ENCODE measurements around the gene NFKBIZ.
"Not testable (repeated sequence)": the region's sequence is repeated elsewhere in the genome, so short reads cannot be mapped to it uniquely, and the experiment has no call there.

Gene NFKBIZ

GRCh38 chr3:101873619-101874018, 24.3 kb downstream of the NFKBIZ start:
- Histone ChIP-seq H3K4me1 (ENCODE audit: control insufficient read depth, insufficient read depth, low read length) (no peaks in the 10 kb centered on the region), H3K27me3 (ENCODE audit: control insufficient read depth, insufficient read depth, low read length) (no peaks in the 10 kb centered on the region), H3K36me3 (ENCODE audit: control insufficient read depth, insufficient read depth, low read length) (no peaks in the 10 kb centered on the region), H3K4me3 (ENCODE audit: low read length) (no peak overlapping the region), H3K27ac (ENCODE audit: low read depth, low read length) (no peak overlapping the region), H3K9ac (ENCODE audit: low read length) (no peak overlapping the region)

- Histone ChIP-seq H3K9ac (ENCODE audit: low read length) (no peak overlapping the region), H3K4me3 (ENCODE audit: low read length) (no peak overlapping the region), H3K4me1 (ENCODE audit: control insufficient read depth, insufficient read depth, low read length) (no peaks in the 10 kb centered on the region), H3K27me3 (ENCODE audit: control insufficient read depth, insufficient read depth, low read length) (no peaks in the 10 kb centered on the region), H3K27ac (ENCODE audit: low read depth, low read length) (no peak overlapping the region), H3K36me3 (ENCODE audit: control insufficient read depth, insufficient read depth, low read length) (no peaks in the 10 kb centered on the region)
Measured at GRCh38 chr3:101876142-101876541, 26.8 kb downstream of the NFKBIZ start.

- Histone ChIP-seq H3K27ac (ENCODE audit: low read depth, low read length) (no peak overlapping the region), H3K27me3 (ENCODE audit: control insufficient read depth, insufficient read depth, low read length) (no peaks in the 10 kb centered on the region)
Measured at GRCh38 chr3:101878589-101878988, 29.3 kb downstream of the NFKBIZ start.

GRCh38 chr3:101879102-101879501, 29.8 kb downstream of the NFKBIZ start:
- H3K36me3 ChIP-seq (ENCODE audit: control insufficient read depth, insufficient read depth, low read length) = no peaks in the 10 kb centered on the region
- no peak overlapping the region for H3K9ac ChIP-seq (ENCODE audit: low read length)
- no peaks in the 10 kb centered on the region for H3K27me3 ChIP-seq (ENCODE audit: control insufficient read depth, insufficient read depth, low read length)
- no peaks in the 10 kb centered on the region for H3K4me1 ChIP-seq (ENCODE audit: control insufficient read depth, insufficient read depth, low read length)
- H3K4me3 ChIP-seq (ENCODE audit: low read length) = no peak overlapping the region
- no peak overlapping the region for H3K27ac ChIP-seq (ENCODE audit: low read depth, low read length)

More at GRCh38 chr3:101878589-101878988, 29.3 kb downstream of the NFKBIZ start:
- Histone ChIP-seq H3K36me3 (ENCODE audit: control insufficient read depth, insufficient read depth, low read length) (no peaks in the 10 kb centered on the region), H3K9ac (ENCODE audit: low read length) (no peak overlapping the region), H3K4me3 (ENCODE audit: low read length) (no peak overlapping the region), H3K4me1 (ENCODE audit: control insufficient read depth, insufficient read depth, low read length) (no peaks in the 10 kb centered on the region)

- Histone ChIP-seq H3K4me3 (ENCODE audit: low read length) (no peak overlapping the region), H3K27ac (ENCODE audit: low read depth, low read length) (no peak overlapping the region), H3K4me1 (ENCODE audit: control insufficient read depth, insufficient read depth, low read length) (no peaks in the 10 kb centered on the region), H3K36me3 (ENCODE audit: control insufficient read depth, insufficient read depth, low read length) (no peaks in the 10 kb centered on the region), H3K27me3 (ENCODE audit: control insufficient read depth, insufficient read depth, low read length) (no peaks in the 10 kb centered on the region), H3K9ac (ENCODE audit: low read length) (no peak overlapping the region)
Measured at GRCh38 chr3:101879623-101880284, 30.4 kb downstream of the NFKBIZ start.

GRCh38 chr3:101884776-101885175, 35.5 kb downstream of the NFKBIZ start:
- peaks cover 7% of the 10 kb centered on the region for H3K4me1 ChIP-seq (ENCODE audit: control insufficient read depth, insufficient read depth, low read length)
- no peaks in the 10 kb centered on the region for H3K36me3 ChIP-seq (ENCODE audit: control insufficient read depth, insufficient read depth, low read length)
- no peaks in the 10 kb centered on the region for H3K27me3 ChIP-seq (ENCODE audit: control insufficient read depth, insufficient read depth, low read length)
- no peak overlapping the region for H3K4me3 ChIP-seq (ENCODE audit: low read length)
- no peak overlapping the region for H3K9ac ChIP-seq (ENCODE audit: low read length)
- no peak overlapping the region for H3K27ac ChIP-seq (ENCODE audit: low read depth, low read length)

- not testable (repeated sequence) for H3K9ac ChIP-seq (ENCODE audit: low read length); H3K27ac ChIP-seq (ENCODE audit: low read depth, low read length); H3K4me3 ChIP-seq (ENCODE audit: low read length); H3K27me3 ChIP-seq (ENCODE audit: control insufficient read depth, insufficient read depth, low read length); H3K4me1 ChIP-seq (ENCODE audit: control insufficient read depth, insufficient read depth, low read length); H3K36me3 ChIP-seq (ENCODE audit: control insufficient read depth, insufficient read depth, low read length)
Measured at GRCh38 chr3:101885584-101885983, 36.3 kb downstream of the NFKBIZ start.

GRCh38 chr3:101886626-101887025, 37.3 kb downstream of the NFKBIZ start:
- Histone ChIP-seq H3K4me3 (ENCODE audit: low read length) (no peak overlapping the region), H3K4me1 (ENCODE audit: control insufficient read depth, insufficient read depth, low read length) (peaks cover 7% of the 10 kb centered on the region), H3K27ac (ENCODE audit: low read depth, low read length) (no peak overlapping the region), H3K36me3 (ENCODE audit: control insufficient read depth, insufficient read depth, low read length) (no peaks in the 10 kb centered on the region), H3K27me3 (ENCODE audit: control insufficient read depth, insufficient read depth, low read length) (no peaks in the 10 kb centered on the region), H3K9ac (ENCODE audit: low read length) (no peak overlapping the region)

- peaks cover 7% of the 10 kb centered on the region for H3K4me1 ChIP-seq (ENCODE audit: control insufficient read depth, insufficient read depth, low read length)
- no peaks in the 10 kb centered on the region for H3K27me3 ChIP-seq (ENCODE audit: control insufficient read depth, insufficient read depth, low read length)
- H3K27ac ChIP-seq (ENCODE audit: low read depth, low read length) = peak overlapping the region; percentile 57
- no peak overlapping the region for H3K9ac ChIP-seq (ENCODE audit: low read length)
- no peak overlapping the region for H3K4me3 ChIP-seq (ENCODE audit: low read length)
- H3K36me3 ChIP-seq (ENCODE audit: control insufficient read depth, insufficient read depth, low read length) = no peaks in the 10 kb centered on the region
Measured at GRCh38 chr3:101888653-101889052, 39.3 kb downstream of the NFKBIZ start.

- H3K4me1 ChIP-seq (ENCODE audit: control insufficient read depth, insufficient read depth, low read length) = peaks cover 7% of the 10 kb centered on the region
- no peak overlapping the region for H3K4me3 ChIP-seq (ENCODE audit: low read length)
- no peak overlapping the region for H3K27ac ChIP-seq (ENCODE audit: low read depth, low read length)
- H3K36me3 ChIP-seq (ENCODE audit: control insufficient read depth, insufficient read depth, low read length) = no peaks in the 10 kb centered on the region
- H3K27me3 ChIP-seq (ENCODE audit: control insufficient read depth, insufficient read depth, low read length) = no peaks in the 10 kb centered on the region
- H3K9ac ChIP-seq (ENCODE audit: low read length) = no peak overlapping the region
Measured at GRCh38 chr3:101890716-101891115, 41.4 kb downstream of the NFKBIZ start.

- Histone ChIP-seq H3K4me3 (ENCODE audit: low read length) (no peak overlapping the region), H3K36me3 (ENCODE audit: control insufficient read depth, insufficient read depth, low read length) (no peaks in the 10 kb centered on the region), H3K9ac (ENCODE audit: low read length) (no peak overlapping the region), H3K27ac (ENCODE audit: low read depth, low read length) (no peak overlapping the region), H3K27me3 (ENCODE audit: control insufficient read depth, insufficient read depth, low read length) (no peaks in the 10 kb centered on the region), H3K4me1 (ENCODE audit: control insufficient read depth, insufficient read depth, low read length) (peaks cover 7% of the 10 kb centered on the region)
Measured at GRCh38 chr3:101892648-101893047, 43.3 kb downstream of the NFKBIZ start.

GRCh38 chr3:101896083-101896757, 46.9 kb downstream of the NFKBIZ start:
- Histone ChIP-seq H3K9ac (ENCODE audit: low read length) (no peak overlapping the region), H3K36me3 (ENCODE audit: control insufficient read depth, insufficient read depth, low read length) (no peaks in the 10 kb centered on the region), H3K27ac (ENCODE audit: low read depth, low read length) (no peak overlapping the region), H3K4me3 (ENCODE audit: low read length) (no peak overlapping the region), H3K27me3 (ENCODE audit: control insufficient read depth, insufficient read depth, low read length) (no peaks in the 10 kb centered on the region), H3K4me1 (ENCODE audit: control insufficient read depth, insufficient read depth, low read length) (no peaks in the 10 kb centered on the region)

GRCh38 chr3:101897013-101897412, 47.7 kb downstream of the NFKBIZ start:
- Histone ChIP-seq H3K4me3 (ENCODE audit: low read length) (no peak overlapping the region), H3K27ac (ENCODE audit: low read depth, low read length) (no peak overlapping the region), H3K27me3 (ENCODE audit: control insufficient read depth, insufficient read depth, low read length) (no peaks in the 10 kb centered on the region), H3K4me1 (ENCODE audit: control insufficient read depth, insufficient read depth, low read length) (peaks cover 2% of the 10 kb centered on the region), H3K9ac (ENCODE audit: low read length) (no peak overlapping the region), H3K36me3 (ENCODE audit: control insufficient read depth, insufficient read depth, low read length) (no peaks in the 10 kb centered on the region)

All from rectal smooth muscle tissue (tissue), 1 donor.